HG03097 (cell line): ENCODE results near the gene HSPA9.

ENCODE experiments used
- ATAC-seq: cut with Tn5 transposase; IDR thresholded peaks from one replicate; pipeline ENCODE4 v1.9.1; 2021; ENCODE audit not compliant: unreplicated experiment, low FRiP score

The HSPA9 gene

GRCh38 chr5:138596105-138596881, 21.1 kb upstream of the HSPA9 start:
- ATAC-seq = no peak

DNA sequence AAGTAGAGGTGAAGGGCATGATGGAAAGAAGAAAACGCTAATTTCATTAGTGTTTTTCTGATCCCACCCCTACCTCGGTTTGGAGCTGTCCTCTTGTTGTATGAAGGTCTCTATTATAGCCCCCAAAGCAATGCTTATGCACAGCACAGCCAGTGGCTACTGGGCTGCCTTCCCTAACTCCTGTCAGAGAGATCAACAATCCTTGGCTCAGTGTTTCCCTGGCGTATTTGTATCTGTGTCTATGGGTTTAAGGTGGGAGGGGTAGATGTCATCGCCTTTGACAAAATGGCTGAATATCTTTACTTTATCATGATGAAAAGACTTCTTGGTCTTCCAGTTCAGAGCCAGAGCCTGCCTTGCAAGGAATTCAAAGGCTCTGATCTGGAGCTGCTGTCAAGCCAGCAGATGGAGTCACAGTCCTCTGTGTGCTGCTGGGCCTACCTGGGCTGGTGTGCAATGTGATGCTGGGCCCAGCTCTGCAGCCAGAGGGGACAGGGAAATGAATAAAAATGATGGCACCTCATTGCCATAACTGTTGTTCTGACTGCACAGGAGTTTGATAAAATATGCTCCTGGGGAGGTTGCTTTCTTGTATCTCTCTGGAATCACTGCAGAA, 20.1 kb upstream of the HSPA9 start:
- no peak for ATAC-seq

DNA sequence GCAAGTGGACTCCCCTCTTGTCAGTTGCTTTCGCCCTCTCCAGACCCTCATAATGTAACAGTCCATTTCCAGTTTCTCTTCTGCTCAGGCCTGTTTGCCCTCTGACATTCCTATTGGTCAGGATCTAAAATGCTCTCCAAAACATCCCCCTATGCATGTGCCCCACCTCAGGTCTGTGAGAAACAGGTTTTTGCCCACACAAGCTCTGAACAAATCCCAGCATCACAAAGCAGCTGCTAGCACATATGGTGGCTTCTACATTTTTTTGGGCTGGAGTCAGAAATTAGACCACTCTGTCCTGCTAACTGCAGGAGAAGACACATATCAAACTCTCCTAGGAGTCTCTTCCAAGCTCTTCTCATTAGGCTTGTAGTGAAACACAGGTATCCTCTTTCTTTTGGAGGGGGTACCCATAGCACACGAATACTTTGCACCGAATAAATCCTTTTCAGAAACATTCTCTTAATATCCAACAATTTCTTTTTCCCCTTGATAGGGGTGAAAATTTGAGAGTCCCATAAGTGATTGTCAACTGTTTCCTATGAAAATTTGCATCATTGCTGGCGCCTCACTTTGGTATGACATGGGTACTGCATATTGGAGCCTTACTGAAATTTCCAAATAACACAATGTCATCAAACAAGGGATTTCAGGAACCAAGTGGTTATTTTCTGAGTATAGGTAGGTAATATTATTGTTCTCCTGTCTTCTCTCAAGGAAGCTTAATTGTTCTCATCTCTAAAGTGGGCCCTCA, 19.3 kb upstream of the HSPA9 start:
- no peak for ATAC-seq

DNA sequence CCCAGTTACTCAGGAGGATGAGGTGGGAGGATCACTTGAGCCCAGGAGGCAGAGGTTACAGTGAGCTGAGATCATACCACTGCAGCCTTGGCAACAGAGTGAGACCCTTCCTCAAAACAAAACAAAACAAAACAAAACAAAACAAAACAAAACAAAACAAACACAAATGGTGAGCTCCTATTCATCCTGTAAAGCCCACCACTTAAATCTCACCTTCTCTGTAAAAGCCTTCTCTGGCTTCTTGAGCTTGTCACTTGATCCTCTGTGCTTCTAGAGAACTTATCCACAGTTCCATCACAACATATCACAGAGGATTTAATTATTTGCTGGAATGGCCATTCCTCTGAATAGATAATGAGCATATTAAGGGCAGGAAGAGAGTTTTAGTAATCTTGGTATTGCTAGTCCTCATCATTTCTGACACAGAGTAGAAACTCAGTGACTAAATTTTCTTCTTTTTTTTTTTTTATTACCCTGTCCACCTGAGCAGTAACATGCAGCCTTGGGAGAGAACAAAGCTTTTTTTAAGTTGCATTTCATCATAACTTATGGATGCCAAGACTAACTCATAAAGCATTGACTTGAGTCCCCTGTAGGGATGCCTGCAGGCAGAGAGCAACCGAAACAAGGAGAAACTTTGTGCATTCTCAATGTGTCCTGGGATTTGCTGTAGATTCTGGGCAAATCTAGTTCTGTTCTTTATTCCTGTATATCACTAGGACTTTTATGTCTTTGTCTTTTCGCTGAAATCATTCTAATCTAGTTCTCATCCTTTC, 13.0 kb upstream of the HSPA9 start:
- no peak for ATAC-seq

DNA sequence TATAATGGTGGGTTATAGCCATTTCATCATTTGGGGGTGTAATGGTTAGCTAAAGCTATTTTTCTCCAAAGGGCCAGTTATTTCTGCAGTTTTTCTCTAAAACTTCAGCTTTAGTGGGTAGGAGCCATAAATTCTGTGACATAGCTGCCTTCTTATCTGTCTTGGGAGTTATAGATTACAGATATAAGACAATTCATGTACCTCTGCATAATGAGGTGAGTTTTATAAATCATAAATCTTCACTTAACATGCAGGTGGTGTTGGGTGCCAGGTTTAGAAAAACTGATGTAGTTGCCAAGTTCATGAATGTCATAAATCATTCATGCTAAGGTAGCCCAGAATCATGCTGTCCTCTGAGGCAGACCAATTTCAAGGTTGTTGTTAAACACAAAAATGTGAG, 10.0 kb upstream of the HSPA9 start:
- ATAC-seq = no peak

DNA sequence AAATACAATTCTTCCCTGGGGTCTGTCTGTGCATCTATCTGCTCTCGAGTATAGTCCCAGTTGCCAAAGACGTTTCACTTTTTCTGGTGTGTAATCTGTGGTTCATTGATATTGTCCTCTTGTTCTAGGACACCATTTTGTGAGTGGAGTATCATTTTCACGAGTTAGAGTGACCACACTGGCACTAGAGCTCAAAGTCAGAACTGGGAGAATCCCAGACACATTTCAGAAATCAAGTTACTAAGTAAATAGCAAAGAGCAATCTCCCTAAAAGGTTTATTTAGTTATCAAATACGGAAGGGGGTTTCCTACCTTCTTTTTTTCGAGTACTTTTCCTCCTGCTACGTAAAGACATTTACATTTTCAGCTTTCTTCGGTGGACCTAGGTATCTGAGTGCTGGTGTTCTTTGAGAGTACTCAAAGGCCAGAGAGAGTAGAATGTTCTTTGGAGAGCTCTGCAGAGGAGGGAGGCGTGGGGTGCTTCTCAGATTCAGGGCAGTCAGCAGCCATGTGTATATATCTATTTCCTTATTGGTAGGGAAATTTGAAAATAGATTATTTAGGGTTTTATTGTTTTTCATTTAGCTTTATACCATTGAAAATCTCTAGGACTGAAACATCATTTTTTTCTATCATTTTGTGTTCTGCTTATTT, 8.9 kb upstream of the HSPA9 start:
- no peak for ATAC-seq

GRCh38 chr5:138582959-138583358, 7.8 kb upstream of the HSPA9 start:
- ATAC-seq = no peak

GRCh38 chr5:138580777-138581176, 5.6 kb upstream of the HSPA9 start:
- no peak for ATAC-seq

- ATAC-seq = no peak
Observed at GRCh38 chr5:138580001-138580400, 4.8 kb upstream of the HSPA9 start.

GRCh38 chr5:138579517-138579863, 4.3 kb upstream of the HSPA9 start:
- no peak for ATAC-seq

- ATAC-seq = no peak
Observed at GRCh38 chr5:138577452-138577851, 2.3 kb upstream of the HSPA9 start.

GRCh38 chr5:138574744-138575193, 432 bp downstream of the HSPA9 start:
- no peak for ATAC-seq

DNA sequence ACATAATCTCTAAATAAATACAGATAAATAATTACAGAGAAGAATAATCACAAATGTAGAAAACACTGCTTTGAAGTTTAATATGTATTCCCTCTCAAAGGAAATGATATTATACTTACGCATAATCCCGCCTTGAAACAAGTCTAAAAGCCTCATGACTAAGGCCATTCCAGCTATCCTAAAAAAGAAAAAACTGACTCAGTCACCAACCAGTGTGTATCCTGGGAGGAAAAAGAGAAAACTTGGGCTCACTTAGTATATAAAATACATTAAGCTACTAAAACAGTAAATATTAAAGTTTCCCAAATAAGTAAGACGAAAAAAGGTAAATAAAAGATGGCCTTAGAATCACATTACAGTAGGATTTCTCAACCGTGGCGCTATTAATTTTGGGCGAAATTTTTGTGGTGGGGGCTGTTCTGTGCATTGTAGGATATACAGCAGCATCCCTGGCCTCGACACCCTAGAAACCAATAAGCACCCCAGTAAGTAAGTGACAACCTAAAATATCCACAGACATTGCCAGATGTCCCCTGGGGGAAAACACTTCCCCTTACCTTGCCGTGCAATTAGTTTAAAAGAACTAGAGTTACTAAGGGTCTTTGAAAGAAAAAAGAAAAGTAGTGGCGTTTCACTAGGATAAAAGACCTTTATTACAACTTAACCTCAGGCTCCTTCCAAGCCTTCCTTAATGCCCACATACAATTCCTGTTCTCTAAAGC, 1.1 kb downstream of the HSPA9 start:
- ATAC-seq = no peak

- no peak for ATAC-seq
Observed at GRCh38 chr5:138573223-138573622, 2.0 kb downstream of the HSPA9 start.

- no peak for ATAC-seq
Observed at GRCh38 chr5:138570871-138571270, 4.3 kb downstream of the HSPA9 start.

GRCh38 chr5:138569782-138570181, 5.4 kb downstream of the HSPA9 start:
- no peak for ATAC-seq

GRCh38 chr5:138568061-138568824, 7.0 kb downstream of the HSPA9 start:
- ATAC-seq = no peak

- no peak for ATAC-seq
Observed at GRCh38 chr5:138566792-138567191, 8.4 kb downstream of the HSPA9 start.
